D721Med (cell line): ENCODE measurements around the gene POU3F3.

ENCODE experiments used
- DNase-seq: peaks from one replicate; pipeline ENCODE4 v3.0.0; 2011; ENCODE audit warnings: low spot score; ENCODE audit not compliant: insufficient read length
- FAIRE-seq: peaks from 2 replicates; lab custom pipeline; 2011; peaks lifted over from hg19 to GRCh38; lab: Jason Lieb, UNC
- TF ChIP-seq, protein P1 (sequence below): IDR thresholded peaks from 2 replicates; pipeline ENCODE4 v1.5.1; 2012; ENCODE audit warnings: mild to moderate bottlenecking, control low read depth; ENCODE audit not compliant: insufficient read depth; ENCODE audit errors: missing control alignments

Gene POU3F3

DNA sequence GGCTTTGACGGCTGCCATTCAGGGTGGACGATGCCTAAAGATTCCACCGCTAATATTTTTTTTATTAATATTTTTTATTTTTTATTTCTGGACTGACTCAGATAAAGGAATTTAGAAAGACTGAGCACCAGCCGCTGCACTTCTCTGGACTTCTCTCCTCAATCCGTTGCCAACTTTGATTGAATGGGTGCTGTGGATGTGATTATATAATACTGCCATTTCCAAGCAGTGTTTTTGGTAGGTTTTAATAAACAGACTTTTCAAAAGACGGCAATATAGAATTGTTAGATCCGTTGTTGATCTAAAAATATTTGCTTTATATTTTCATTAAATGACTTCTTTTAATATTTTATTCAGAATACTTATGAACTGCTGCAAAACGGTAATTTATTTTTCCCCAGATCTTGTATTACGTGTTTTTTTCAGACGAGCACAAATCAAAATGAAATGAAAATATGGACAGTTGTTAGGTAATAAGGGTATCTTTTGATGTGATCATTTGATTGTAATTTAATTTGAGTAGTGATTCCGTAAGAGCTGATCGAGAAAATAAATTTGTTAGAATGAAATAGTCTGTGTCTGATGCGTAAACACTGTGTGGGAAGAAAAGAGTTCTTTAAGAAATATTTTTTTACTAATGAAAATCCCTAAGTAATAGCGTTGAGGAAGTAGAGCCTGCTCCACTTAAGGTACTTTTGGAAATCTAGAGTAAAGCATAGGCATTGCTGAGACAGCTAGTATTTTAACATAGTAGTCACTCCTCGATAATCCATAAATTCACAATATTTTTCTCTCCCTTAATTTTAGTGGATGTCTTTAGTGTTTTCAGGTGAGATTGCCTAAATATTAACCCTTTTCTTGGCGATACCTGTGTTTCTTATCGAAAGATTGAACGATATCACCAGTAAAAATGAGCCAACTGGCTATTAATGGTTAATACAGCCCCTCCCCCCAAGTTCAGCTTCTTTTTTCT lies 4.4 kb downstream of the POU3F3 start:
- DNase-seq (no peak), FAIRE-seq (no peak)

DNA sequence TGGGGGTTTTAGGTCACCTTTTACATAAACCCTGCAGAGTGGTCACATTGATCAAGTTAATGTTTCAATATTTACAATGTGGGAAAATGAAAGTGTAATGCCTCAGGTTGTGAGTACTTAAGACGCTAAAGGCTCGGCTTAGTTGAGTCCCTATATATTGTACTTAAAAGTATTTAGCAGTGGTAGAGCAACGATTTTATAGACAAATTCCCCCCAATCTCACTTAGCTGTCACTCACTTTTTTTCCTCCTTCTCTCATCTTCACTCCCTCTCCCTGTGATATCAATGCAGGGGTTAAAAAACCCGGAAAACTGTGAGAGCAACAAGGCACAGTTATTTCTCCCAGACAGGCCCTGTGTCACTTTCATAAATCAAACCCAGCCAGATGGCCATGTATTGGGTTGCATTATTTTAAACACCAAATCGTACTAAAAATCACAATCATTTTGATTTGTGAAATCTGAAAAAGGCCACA lies 5.4 kb downstream of the POU3F3 start:
- FAIRE-seq: no peak
- no peak for DNase-seq
- TF ChIP-seq, protein P1, sequence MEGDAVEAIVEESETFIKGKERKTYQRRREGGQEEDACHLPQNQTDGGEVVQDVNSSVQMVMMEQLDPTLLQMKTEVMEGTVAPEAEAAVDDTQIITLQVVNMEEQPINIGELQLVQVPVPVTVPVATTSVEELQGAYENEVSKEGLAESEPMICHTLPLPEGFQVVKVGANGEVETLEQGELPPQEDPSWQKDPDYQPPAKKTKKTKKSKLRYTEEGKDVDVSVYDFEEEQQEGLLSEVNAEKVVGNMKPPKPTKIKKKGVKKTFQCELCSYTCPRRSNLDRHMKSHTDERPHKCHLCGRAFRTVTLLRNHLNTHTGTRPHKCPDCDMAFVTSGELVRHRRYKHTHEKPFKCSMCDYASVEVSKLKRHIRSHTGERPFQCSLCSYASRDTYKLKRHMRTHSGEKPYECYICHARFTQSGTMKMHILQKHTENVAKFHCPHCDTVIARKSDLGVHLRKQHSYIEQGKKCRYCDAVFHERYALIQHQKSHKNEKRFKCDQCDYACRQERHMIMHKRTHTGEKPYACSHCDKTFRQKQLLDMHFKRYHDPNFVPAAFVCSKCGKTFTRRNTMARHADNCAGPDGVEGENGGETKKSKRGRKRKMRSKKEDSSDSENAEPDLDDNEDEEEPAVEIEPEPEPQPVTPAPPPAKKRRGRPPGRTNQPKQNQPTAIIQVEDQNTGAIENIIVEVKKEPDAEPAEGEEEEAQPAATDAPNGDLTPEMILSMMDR: no peak

More for the DNA sequence above, 4.4 kb downstream of the POU3F3 start:
- TF ChIP-seq, protein P1: no peak

DNA sequence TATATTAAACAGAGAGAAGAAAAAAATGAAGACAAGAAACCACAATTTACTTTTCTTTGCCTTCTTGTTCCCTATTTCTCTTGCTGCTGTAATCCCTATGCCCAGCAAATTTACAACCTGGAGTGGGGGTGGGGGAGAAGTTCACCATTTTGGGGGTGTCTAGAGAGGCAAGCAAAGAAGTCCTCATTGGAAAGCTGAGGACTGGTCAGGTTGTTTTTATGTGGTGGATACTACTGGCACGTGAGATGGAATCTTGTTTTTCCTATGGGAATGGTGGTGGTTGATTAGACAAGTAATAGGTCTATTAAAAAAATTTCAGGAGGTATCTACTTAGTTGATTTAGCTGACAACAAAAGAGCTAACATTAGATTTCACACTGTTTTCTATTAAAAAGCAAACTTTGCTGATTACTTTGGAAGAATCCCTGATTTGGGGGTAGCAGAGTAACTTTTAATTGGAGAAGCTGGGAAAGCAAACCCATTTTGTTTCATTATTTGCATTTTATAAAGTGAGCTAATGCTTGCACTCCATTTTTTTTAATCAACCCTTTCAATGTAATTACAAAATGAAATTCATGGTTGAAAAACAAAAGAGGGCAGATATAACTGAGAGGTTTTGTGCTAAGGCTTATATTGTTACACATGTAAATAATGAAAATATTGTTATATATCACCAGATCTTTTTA lies 6.0 kb downstream of the POU3F3 start:
- FAIRE-seq (no peak), DNase-seq (no peak)
- TF ChIP-seq, protein P1: no peak

DNA sequence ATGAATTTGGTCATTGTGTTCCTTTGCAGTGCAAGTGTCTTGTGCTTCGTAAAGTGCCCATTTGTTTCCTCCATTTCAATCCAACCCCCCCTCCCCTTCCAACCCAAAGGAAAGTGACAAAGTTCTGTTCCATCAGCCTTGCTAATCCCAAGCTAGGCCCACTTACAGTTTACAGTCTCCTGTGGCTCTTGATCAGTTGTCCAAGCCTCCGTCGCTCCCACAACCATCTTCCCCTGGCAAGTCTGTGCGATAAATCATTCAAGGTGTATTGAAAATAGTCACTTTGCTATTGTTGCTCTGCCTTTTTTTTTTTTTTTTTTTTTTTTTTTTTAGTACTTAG lies 6.5 kb downstream of the POU3F3 start:
- TF ChIP-seq, protein P1: no peak
- no peak for FAIRE-seq
- DNase-seq: no peak

GRCh38 chr2:104861351-104862057 lies 7.6 kb downstream of the POU3F3 start:
- TF ChIP-seq, protein P1: no peak
- no peak for FAIRE-seq
- DNase-seq: no peak

DNA sequence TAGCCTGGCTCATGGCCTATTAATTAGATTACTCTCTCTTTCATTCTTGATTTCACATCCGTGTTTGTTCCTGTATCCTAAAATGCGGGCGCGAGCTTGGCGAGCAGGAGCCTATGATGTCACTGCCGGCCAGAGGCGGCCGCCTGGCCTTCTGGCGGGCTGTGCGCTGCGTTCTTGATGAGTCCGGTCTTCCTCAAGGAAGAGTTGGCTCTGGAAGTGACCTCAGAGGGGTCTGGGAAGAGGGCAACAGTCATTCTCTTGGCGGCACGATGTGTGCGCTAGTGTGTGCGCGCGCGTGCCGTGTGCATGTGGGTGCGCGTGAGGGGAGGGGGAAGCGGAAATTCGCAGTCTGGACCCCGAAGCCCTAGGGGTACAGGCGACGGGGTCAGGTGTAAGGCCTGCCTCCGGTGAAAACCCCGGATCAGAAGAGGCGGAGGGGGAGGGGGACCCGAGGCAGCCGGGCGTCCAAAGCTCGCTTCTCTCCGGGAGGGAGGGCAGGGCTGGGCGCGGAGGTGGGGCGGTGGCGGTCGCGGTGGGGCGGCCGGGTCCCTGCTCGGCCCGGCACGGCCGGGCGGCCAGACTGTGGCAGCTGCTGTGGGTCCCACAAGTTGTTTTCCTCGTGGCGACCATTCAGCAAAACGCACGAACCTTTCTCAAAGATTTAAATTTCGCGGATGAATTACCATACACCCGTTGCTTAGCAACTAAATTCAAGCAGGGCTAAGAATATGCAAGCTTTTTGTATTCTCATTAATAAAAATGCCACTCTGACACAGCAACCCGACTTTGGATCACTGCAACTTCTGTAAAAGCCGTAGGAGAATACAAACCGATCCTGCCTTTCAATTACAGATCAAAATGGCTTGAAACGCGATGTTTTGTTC lies 8.4 kb downstream of the POU3F3 start:
- DNase-seq (no peak), FAIRE-seq (no peak)
- TF ChIP-seq, protein P1: no peak
